ENCODE measurements around the gene BMS1.

DNA sequence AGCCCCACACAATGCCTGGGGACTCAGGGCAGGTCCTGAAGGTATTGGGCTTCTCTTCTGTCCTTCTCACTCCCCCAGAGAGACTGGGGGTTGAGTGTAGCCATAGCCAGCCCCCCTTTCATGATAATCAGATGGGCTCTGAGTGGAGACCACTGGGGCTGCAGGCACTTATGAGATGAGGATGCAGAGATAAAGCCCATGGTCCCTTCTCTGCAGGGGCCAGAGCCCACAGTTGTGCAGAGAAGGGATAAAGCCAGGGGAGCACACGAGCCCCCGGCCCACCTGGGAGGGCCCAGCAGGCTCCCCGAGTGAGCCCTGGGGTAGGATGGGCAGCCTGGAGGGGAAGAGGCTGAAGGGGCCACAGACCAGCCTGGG, 96.2 kb downstream of the BMS1 start:
- TF ChIP-seq, protein P1, sequence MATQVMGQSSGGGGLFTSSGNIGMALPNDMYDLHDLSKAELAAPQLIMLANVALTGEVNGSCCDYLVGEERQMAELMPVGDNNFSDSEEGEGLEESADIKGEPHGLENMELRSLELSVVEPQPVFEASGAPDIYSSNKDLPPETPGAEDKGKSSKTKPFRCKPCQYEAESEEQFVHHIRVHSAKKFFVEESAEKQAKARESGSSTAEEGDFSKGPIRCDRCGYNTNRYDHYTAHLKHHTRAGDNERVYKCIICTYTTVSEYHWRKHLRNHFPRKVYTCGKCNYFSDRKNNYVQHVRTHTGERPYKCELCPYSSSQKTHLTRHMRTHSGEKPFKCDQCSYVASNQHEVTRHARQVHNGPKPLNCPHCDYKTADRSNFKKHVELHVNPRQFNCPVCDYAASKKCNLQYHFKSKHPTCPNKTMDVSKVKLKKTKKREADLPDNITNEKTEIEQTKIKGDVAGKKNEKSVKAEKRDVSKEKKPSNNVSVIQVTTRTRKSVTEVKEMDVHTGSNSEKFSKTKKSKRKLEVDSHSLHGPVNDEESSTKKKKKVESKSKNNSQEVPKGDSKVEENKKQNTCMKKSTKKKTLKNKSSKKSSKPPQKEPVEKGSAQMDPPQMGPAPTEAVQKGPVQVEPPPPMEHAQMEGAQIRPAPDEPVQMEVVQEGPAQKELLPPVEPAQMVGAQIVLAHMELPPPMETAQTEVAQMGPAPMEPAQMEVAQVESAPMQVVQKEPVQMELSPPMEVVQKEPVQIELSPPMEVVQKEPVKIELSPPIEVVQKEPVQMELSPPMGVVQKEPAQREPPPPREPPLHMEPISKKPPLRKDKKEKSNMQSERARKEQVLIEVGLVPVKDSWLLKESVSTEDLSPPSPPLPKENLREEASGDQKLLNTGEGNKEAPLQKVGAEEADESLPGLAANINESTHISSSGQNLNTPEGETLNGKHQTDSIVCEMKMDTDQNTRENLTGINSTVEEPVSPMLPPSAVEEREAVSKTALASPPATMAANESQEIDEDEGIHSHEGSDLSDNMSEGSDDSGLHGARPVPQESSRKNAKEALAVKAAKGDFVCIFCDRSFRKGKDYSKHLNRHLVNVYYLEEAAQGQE (IDR thresholded peaks at IDR 0.05; ENCODE audit: borderline replicate concordance in 1 of 2, low read depth in 1 of 2, low read length in 2 of 2) = no peak
- TF ChIP-seq NPAS2 (CRISPR knock-in tag; IDR thresholded peaks at IDR 0.05; ENCODE audit: borderline replicate concordance) (no peak), ZNF460 (CRISPR knock-in tag; IDR thresholded peaks at IDR 0.05; ENCODE audit: borderline replicate concordance) (no peak), GATA4 (IDR thresholded peaks at IDR 0.05; ENCODE audit: borderline replicate concordance, low read depth) (no peak), ZNF292 (CRISPR knock-in tag; IDR thresholded peaks at IDR 0.05; ENCODE audit: borderline replicate concordance, low read depth) (no peak), SETDB1 (CRISPR knock-in tag; IDR thresholded peaks at IDR 0.05; ENCODE audit: borderline replicate concordance) (no peak)
- TF ChIP-seq, protein P2, sequence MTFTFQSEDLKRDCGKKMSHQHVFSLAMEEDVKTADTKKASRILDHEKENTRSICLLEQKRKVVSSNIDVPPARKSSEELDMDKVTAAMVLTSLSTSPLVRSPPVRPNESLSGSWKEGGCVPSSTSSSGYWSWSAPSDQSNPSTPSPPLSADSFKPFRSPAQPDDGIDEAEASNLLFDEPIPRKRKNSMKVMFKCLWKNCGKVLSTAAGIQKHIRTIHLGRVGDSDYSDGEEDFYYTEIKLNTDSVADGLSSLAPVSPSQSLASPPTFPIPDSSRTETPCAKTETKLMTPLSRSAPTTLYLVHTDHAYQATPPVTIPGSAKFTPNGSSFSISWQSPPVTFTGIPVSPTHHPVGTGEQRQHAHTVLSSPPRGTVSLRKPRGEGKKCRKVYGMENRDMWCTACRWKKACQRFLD (CRISPR knock-in tag; IDR thresholded peaks at IDR 0.05; ENCODE audit: borderline replicate concordance) = no peak
- TF ChIP-seq, protein P3, sequence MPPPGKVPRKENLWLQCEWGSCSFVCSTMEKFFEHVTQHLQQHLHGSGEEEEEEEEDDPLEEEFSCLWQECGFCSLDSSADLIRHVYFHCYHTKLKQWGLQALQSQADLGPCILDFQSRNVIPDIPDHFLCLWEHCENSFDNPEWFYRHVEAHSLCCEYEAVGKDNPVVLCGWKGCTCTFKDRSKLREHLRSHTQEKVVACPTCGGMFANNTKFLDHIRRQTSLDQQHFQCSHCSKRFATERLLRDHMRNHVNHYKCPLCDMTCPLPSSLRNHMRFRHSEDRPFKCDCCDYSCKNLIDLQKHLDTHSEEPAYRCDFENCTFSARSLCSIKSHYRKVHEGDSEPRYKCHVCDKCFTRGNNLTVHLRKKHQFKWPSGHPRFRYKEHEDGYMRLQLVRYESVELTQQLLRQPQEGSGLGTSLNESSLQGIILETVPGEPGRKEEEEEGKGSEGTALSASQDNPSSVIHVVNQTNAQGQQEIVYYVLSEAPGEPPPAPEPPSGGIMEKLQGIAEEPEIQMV (CRISPR knock-in tag; IDR thresholded peaks at IDR 0.05; ENCODE audit: low read depth) = no peak
- TF ChIP-seq, protein P4, sequence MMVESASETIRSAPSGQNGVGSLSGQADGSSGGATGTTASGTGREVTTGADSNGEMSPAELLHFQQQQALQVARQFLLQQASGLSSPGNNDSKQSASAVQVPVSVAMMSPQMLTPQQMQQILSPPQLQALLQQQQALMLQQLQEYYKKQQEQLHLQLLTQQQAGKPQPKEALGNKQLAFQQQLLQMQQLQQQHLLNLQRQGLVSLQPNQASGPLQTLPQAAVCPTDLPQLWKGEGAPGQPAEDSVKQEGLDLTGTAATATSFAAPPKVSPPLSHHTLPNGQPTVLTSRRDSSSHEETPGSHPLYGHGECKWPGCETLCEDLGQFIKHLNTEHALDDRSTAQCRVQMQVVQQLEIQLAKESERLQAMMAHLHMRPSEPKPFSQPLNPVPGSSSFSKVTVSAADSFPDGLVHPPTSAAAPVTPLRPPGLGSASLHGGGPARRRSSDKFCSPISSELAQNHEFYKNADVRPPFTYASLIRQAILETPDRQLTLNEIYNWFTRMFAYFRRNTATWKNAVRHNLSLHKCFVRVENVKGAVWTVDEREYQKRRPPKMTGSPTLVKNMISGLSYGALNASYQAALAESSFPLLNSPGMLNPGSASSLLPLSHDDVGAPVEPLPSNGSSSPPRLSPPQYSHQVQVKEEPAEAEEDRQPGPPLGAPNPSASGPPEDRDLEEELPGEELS (CRISPR knock-in tag; IDR thresholded peaks at IDR 0.05) = no peak
- TF ChIP-seq, protein P5, sequence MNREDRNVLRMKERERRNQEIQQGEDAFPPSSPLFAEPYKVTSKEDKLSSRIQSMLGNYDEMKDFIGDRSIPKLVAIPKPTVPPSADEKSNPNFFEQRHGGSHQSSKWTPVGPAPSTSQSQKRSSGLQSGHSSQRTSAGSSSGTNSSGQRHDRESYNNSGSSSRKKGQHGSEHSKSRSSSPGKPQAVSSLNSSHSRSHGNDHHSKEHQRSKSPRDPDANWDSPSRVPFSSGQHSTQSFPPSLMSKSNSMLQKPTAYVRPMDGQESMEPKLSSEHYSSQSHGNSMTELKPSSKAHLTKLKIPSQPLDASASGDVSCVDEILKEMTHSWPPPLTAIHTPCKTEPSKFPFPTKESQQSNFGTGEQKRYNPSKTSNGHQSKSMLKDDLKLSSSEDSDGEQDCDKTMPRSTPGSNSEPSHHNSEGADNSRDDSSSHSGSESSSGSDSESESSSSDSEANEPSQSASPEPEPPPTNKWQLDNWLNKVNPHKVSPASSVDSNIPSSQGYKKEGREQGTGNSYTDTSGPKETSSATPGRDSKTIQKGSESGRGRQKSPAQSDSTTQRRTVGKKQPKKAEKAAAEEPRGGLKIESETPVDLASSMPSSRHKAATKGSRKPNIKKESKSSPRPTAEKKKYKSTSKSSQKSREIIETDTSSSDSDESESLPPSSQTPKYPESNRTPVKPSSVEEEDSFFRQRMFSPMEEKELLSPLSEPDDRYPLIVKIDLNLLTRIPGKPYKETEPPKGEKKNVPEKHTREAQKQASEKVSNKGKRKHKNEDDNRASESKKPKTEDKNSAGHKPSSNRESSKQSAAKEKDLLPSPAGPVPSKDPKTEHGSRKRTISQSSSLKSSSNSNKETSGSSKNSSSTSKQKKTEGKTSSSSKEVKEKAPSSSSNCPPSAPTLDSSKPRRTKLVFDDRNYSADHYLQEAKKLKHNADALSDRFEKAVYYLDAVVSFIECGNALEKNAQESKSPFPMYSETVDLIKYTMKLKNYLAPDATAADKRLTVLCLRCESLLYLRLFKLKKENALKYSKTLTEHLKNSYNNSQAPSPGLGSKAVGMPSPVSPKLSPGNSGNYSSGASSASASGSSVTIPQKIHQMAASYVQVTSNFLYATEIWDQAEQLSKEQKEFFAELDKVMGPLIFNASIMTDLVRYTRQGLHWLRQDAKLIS (CRISPR knock-in tag; IDR thresholded peaks at IDR 0.05) = no peak
- TF ChIP-seq, protein P6, sequence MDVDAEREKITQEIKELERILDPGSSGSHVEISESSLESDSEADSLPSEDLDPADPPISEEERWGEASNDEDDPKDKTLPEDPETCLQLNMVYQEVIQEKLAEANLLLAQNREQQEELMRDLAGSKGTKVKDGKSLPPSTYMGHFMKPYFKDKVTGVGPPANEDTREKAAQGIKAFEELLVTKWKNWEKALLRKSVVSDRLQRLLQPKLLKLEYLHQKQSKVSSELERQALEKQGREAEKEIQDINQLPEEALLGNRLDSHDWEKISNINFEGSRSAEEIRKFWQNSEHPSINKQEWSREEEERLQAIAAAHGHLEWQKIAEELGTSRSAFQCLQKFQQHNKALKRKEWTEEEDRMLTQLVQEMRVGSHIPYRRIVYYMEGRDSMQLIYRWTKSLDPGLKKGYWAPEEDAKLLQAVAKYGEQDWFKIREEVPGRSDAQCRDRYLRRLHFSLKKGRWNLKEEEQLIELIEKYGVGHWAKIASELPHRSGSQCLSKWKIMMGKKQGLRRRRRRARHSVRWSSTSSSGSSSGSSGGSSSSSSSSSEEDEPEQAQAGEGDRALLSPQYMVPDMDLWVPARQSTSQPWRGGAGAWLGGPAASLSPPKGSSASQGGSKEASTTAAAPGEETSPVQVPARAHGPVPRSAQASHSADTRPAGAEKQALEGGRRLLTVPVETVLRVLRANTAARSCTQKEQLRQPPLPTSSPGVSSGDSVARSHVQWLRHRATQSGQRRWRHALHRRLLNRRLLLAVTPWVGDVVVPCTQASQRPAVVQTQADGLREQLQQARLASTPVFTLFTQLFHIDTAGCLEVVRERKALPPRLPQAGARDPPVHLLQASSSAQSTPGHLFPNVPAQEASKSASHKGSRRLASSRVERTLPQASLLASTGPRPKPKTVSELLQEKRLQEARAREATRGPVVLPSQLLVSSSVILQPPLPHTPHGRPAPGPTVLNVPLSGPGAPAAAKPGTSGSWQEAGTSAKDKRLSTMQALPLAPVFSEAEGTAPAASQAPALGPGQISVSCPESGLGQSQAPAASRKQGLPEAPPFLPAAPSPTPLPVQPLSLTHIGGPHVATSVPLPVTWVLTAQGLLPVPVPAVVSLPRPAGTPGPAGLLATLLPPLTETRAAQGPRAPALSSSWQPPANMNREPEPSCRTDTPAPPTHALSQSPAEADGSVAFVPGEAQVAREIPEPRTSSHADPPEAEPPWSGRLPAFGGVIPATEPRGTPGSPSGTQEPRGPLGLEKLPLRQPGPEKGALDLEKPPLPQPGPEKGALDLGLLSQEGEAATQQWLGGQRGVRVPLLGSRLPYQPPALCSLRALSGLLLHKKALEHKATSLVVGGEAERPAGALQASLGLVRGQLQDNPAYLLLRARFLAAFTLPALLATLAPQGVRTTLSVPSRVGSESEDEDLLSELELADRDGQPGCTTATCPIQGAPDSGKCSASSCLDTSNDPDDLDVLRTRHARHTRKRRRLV (CRISPR knock-in tag; IDR thresholded peaks at IDR 0.05) = no peak
- TF ChIP-seq, protein P7, sequence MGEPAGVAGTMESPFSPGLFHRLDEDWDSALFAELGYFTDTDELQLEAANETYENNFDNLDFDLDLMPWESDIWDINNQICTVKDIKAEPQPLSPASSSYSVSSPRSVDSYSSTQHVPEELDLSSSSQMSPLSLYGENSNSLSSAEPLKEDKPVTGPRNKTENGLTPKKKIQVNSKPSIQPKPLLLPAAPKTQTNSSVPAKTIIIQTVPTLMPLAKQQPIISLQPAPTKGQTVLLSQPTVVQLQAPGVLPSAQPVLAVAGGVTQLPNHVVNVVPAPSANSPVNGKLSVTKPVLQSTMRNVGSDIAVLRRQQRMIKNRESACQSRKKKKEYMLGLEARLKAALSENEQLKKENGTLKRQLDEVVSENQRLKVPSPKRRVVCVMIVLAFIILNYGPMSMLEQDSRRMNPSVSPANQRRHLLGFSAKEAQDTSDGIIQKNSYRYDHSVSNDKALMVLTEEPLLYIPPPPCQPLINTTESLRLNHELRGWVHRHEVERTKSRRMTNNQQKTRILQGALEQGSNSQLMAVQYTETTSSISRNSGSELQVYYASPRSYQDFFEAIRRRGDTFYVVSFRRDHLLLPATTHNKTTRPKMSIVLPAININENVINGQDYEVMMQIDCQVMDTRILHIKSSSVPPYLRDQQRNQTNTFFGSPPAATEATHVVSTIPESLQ (CRISPR knock-in tag; conservative IDR thresholded peaks at IDR 0.05) = no peak
